ENCODE data around the gene CEP112. TPM values are rescaled to one million over a fixed set of nuclear protein-coding genes. Genes with fewer than 3 reads are reported as not detected.

Gene CEP112
- total RNA-seq, 1 experiment from 2014 or later, result 6.1 TPM

GRCh38 chr17:66076546-66077190, 115.3 kb downstream of the CEP112 start:
- Mint-ChIP-seq H3K27me3 (ENCODE audit: low read depth) (no peaks in the 10 kb centered on the region), H3K4me3 (no peak overlapping the region), H3K36me3 (peaks cover 5% of the 10 kb centered on the region; the same call in 1 of the 2 replicates), H3K4me1 (no peaks in the 10 kb centered on the region), H3K27ac (no peak overlapping the region), H3K9me3 (peaks cover 17% of the 10 kb centered on the region)
- no peak for DNase-seq (ENCODE audit: low spot score)
- TF ChIP-seq PREB (CRISPR knock-in tag; IDR thresholded peaks at IDR 0.05; ENCODE audit: borderline replicate concordance) (no peak), ATF2 (CRISPR knock-in tag; IDR thresholded peaks at IDR 0.05; ENCODE audit: borderline replicate concordance, low read depth) (no peak), CREM (CRISPR knock-in tag; IDR thresholded peaks at IDR 0.05) (no peak), ZNF138 (CRISPR knock-in tag; conservative IDR thresholded peaks at IDR 0.05) (no peak), CTCF (IDR thresholded peaks at IDR 0.05) (no peak), TEAD4 (CRISPR knock-in tag; IDR thresholded peaks at IDR 0.05) (no peak), ZNF219 (CRISPR knock-in tag; IDR thresholded peaks at IDR 0.05; ENCODE audit: borderline replicate concordance) (no peak), MLX (CRISPR knock-in tag; IDR thresholded peaks at IDR 0.05) (no peak), KAT7 (CRISPR knock-in tag; IDR thresholded peaks at IDR 0.05; ENCODE audit: borderline replicate concordance) (no peak), PRRX2 (CRISPR knock-in tag; IDR thresholded peaks at IDR 0.05) (no peak), ZNF396 (CRISPR knock-in tag; IDR thresholded peaks at IDR 0.05; ENCODE audit: borderline replicate concordance) (no peak)
- CTCF ChIA-PET, result interaction anchor here (0.6 kb wide), 1 partner anchor 88 kb away, joined by 4 read pairs; no protein-coding TSS in a partner anchor
- no peak for ATAC-seq
- POLR2A ChIA-PET, result no interaction called here

GRCh38 chr17:66073384-66073783, 118.5 kb downstream of the CEP112 start:
- Mint-ChIP-seq H3K27me3 (ENCODE audit: low read depth) (no peaks in the 10 kb centered on the region), H3K27ac (no peak overlapping the region), H3K9me3 (peaks cover 9% of the 10 kb centered on the region), H3K36me3 (peaks cover 3% of the 10 kb centered on the region; the same call in 1 of the 2 replicates), H3K4me3 (no peak overlapping the region), H3K4me1 (no peaks in the 10 kb centered on the region)
- DNase-seq (ENCODE audit: low spot score) (no peak), ATAC-seq (no peak; the same call in 1 of the 2 replicates)
- POLR2A ChIA-PET, result no interaction called here
- CTCF ChIA-PET, result no interaction called here
- no peak for TF ChIP-seq SMAD4 (CRISPR knock-in tag; IDR thresholded peaks at IDR 0.05)
- TF ChIP-seq SP1 (CRISPR knock-in tag; conservative IDR thresholded peaks at IDR 0.05), result no peak
- no peak for TF ChIP-seq ATF3 (CRISPR knock-in tag; conservative IDR thresholded peaks at IDR 0.05)
- TF ChIP-seq PRRX2 (CRISPR knock-in tag; IDR thresholded peaks at IDR 0.05), result no peak
- TF ChIP-seq RORB (CRISPR knock-in tag; IDR thresholded peaks at IDR 0.05), result no peak
- TF ChIP-seq GABPB1 (CRISPR knock-in tag; IDR thresholded peaks at IDR 0.05), result no peak

- Mint-ChIP-seq H3K9me3 (peaks cover 4% of the 10 kb centered on the region), H3K36me3 (no peaks in the 10 kb centered on the region), H3K4me1 (0 out of 2 replicates have a peak, but pooled peaks cover 2% of the 10 kb centered on the region), H3K27ac (no peak overlapping the region), H3K27me3 (ENCODE audit: low read depth) (no peaks in the 10 kb centered on the region), H3K4me3 (no peak overlapping the region)
- no peak for ATAC-seq
- TF ChIP-seq NR2C2 (CRISPR knock-in tag; IDR thresholded peaks at IDR 0.05), result no peak
- no peak for TF ChIP-seq RELA (CRISPR knock-in tag; IDR thresholded peaks at IDR 0.05; ENCODE audit: borderline replicate concordance)
- TF ChIP-seq SP1 (CRISPR knock-in tag; conservative IDR thresholded peaks at IDR 0.05), result no peak
- no peak for TF ChIP-seq ATF1 (CRISPR knock-in tag; IDR thresholded peaks at IDR 0.05)
- no peak for DNase-seq (ENCODE audit: low spot score)
- ChIA-PET POLR2A (no interaction called here), CTCF (no interaction called here)
Observed at GRCh38 chr17:66063686-66064085, 128.2 kb downstream of the CEP112 start.

Data from WTC11 (cell line).